PFSK-1 (cell line): ENCODE results near the gene ECI2.

Source experiments
- FOXP2 ChIP-seq: optimal IDR thresholded peaks from 2 replicates; pipeline ENCODE3; 2011; ENCODE audit warnings: borderline replicate concordance, control low read depth, inconsistent platforms; ENCODE audit not compliant: insufficient read depth; ENCODE audit errors: extremely low read length, extremely low read depth
- POLR2AphosphoS5 ChIP-seq: IDR thresholded peaks from 2 replicates; pipeline ENCODE4 v1.6.1; 2012; ENCODE audit warnings: low read depth, mild to moderate bottlenecking, control low read depth, low read length, moderate library complexity
- SIN3A ChIP-seq: IDR thresholded peaks from 2 replicates; pipeline ENCODE4 v1.6.1; 2012; ENCODE audit warnings: mild to moderate bottlenecking, low read length, moderate library complexity, borderline replicate concordance; ENCODE audit not compliant: insufficient read depth
- TAF1 ChIP-seq: IDR thresholded peaks from 2 replicates; pipeline ENCODE4 v1.6.1; 2012; ENCODE audit warnings: low read length, control low read depth, borderline replicate concordance; ENCODE audit not compliant: insufficient read depth
- TF ChIP-seq, protein P1 (sequence below), 2 experiments: IDR thresholded peaks; 2 replicates each; pipeline versions ENCODE4 v1.6.1 to v1.8.0; 2011 to 2012; ENCODE audit warnings: low read depth in 2 of 2, low read length in 2 of 2, control low read depth in 1 of 2, inconsistent platforms in 1 of 2, mild to moderate bottlenecking in 1 of 2, moderate library complexity in 1 of 2; ENCODE audit not compliant: insufficient read depth in 1 of 2

ECI2 gene

GRCh38 chr6:4176907-4177306, 41.5 kb upstream of the ECI2 start:
- TF ChIP-seq POLR2AphosphoS5 (no peak), TAF1 (no peak), SIN3A (no peak)

- TF ChIP-seq, protein P1, sequence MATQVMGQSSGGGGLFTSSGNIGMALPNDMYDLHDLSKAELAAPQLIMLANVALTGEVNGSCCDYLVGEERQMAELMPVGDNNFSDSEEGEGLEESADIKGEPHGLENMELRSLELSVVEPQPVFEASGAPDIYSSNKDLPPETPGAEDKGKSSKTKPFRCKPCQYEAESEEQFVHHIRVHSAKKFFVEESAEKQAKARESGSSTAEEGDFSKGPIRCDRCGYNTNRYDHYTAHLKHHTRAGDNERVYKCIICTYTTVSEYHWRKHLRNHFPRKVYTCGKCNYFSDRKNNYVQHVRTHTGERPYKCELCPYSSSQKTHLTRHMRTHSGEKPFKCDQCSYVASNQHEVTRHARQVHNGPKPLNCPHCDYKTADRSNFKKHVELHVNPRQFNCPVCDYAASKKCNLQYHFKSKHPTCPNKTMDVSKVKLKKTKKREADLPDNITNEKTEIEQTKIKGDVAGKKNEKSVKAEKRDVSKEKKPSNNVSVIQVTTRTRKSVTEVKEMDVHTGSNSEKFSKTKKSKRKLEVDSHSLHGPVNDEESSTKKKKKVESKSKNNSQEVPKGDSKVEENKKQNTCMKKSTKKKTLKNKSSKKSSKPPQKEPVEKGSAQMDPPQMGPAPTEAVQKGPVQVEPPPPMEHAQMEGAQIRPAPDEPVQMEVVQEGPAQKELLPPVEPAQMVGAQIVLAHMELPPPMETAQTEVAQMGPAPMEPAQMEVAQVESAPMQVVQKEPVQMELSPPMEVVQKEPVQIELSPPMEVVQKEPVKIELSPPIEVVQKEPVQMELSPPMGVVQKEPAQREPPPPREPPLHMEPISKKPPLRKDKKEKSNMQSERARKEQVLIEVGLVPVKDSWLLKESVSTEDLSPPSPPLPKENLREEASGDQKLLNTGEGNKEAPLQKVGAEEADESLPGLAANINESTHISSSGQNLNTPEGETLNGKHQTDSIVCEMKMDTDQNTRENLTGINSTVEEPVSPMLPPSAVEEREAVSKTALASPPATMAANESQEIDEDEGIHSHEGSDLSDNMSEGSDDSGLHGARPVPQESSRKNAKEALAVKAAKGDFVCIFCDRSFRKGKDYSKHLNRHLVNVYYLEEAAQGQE (IDR thresholded peaks at IDR 0.05; ENCODE audit: insufficient read depth in 1 of 2, low read depth in 2 of 2, low read length in 2 of 2): no peak
- TF ChIP-seq SIN3A (no peak), TAF1 (no peak), POLR2AphosphoS5 (no peak), FOXP2 (no peak)
Measured at GRCh38 chr6:4174042-4174441, 38.7 kb upstream of the ECI2 start.

- TF ChIP-seq FOXP2 (no peak), SIN3A (no peak), TAF1 (no peak), POLR2AphosphoS5 (no peak)
- TF ChIP-seq, protein P1 (IDR thresholded peaks at IDR 0.05; ENCODE audit: insufficient read depth in 1 of 2, low read depth in 2 of 2, low read length in 2 of 2): no peak
Measured at GRCh38 chr6:4172368-4172767, 37.0 kb upstream of the ECI2 start.

GRCh38 chr6:4170297-4170696, 34.9 kb upstream of the ECI2 start:
- TF ChIP-seq TAF1: no peak
- TF ChIP-seq FOXP2: no peak
- no peak for TF ChIP-seq POLR2AphosphoS5
- TF ChIP-seq, protein P1 (IDR thresholded peaks at IDR 0.05; ENCODE audit: insufficient read depth in 1 of 2, low read depth in 2 of 2, low read length in 2 of 2): no peak
- TF ChIP-seq SIN3A: no peak

DNA sequence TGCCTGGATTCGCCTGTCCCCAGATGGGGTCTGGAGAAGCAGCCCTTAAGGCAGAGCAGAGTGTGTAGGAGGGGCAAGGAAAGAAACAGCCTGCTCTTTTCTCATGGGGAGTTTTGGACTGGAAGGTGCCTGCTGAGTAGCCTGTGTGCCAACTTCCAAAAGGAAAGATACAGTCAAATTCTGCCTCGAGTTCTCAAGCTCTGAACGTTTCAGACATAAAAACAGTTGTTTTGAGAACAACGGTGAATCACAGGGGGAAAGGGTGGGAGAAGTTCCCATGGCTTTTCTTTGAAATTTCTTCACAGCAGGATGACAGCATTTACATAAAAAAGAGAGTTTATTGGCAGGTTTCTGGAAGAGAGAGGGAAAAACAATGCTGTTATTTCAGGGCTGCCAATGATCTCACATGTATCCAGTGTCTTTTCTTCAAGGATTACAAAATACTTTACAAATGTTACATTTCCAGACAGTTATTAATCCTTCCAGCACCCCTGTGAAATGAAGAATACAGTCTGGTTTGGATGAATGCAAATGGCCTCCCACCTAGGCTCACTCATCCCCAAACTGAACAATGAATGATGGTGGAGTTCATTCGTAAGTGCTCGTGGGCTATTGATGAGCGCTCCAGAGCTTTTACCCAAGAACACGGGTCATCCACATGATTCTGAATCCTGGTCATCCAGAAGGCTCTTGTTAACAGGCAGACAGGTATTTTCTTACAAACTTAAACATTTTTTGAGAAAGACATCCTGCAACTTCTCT, 33.8 kb upstream of the ECI2 start:
- TF ChIP-seq FOXP2 (no peak), SIN3A (no peak), POLR2AphosphoS5 (no peak), TAF1 (no peak)
- TF ChIP-seq, protein P1 (IDR thresholded peaks at IDR 0.05; ENCODE audit: insufficient read depth in 1 of 2, low read depth in 2 of 2, low read length in 2 of 2): no peak
